Measurements from ENCODE around the gene SRCIN1. TPM values are rescaled to one million over a fixed set of nuclear protein-coding genes. Genes with fewer than 3 reads are reported as not detected.

SRCIN1 gene
- total RNA-seq, 1 experiment from 2014 or later = 16.7 TPM

- Histone ChIP-seq H3F3A (ENCODE audit: insufficient read depth, low read depth) (peaks cover 36% of the 10 kb centered on the region), H3K27me3 (ENCODE audit: insufficient read depth, low read depth) (no peaks in the 10 kb centered on the region), H3K4me1 (replicated peaks; ENCODE audit: insufficient read depth) (peaks cover 61% of the 10 kb centered on the region), H3K9me3 (ENCODE audit: insufficient read depth, low read depth) (no peaks in the 10 kb centered on the region), H3K4me3 (no peak overlapping the region), H4K20me1 (ENCODE audit: insufficient read depth) (no peaks in the 10 kb centered on the region), H3K4me2 (peak overlapping the region; percentile 75; the same call in 1 of the 2 replicates), H3K79me2 (ENCODE audit: low read depth) (peaks cover 11% of the 10 kb centered on the region; the same call in 1 of the 2 replicates), H3K27ac (0 out of 2 replicates have a peak overlapping the region, but pooled peaks have one; percentile 84), H2AFZ (no peak overlapping the region), H3K36me3 (ENCODE audit: low read depth) (no peaks in the 10 kb centered on the region), H3K9me2 (ENCODE audit: insufficient read depth) (no peaks in the 10 kb centered on the region)
- DNase-seq = no peak
- no TSS peak for BruUV-seq (replicated peaks)
- POLR2A ChIA-PET (ENCODE audit: unreplicated experiment) = no interaction called here
- CTCF ChIA-PET = interaction anchor here (0.9 kb wide), 1 partner anchor 24 kb away, joined by 3 read pairs; no protein-coding TSS in a partner anchor
- no peak for TF ChIP-seq CTCF (conservative IDR thresholded peaks at IDR 0.05)
- TF ChIP-seq EZH2 (IDR thresholded peaks at IDR 0.05; ENCODE audit: low read depth) = no peak
- intact Hi-C loops (cut with micrococcal nuclease; ENCODE audit: unreplicated experiment) = no loop called here
These were observed 22.6 kb downstream of the SRCIN1 start for GRCh38 chr17:38583176-38583575.

GRCh38 chr17:38582069-38582468 lies 23.7 kb downstream of the SRCIN1 start:
- ChIA-PET POLR2A (ENCODE audit: unreplicated experiment) (no interaction called here), CTCF (interaction anchor here (0.6 kb wide), 1 partner anchor 21 kb away, joined by 3 read pairs; no protein-coding TSS in a partner anchor)
- peaks cover 61% of the 10 kb centered on the region for H3K4me1 ChIP-seq (replicated peaks; ENCODE audit: insufficient read depth)
- no TSS peak for BruUV-seq (replicated peaks)
- H3K27ac ChIP-seq = no peak overlapping the region
- H3K36me3 ChIP-seq (ENCODE audit: low read depth) = no peaks in the 10 kb centered on the region
- H3K9me2 ChIP-seq (ENCODE audit: insufficient read depth) = no peaks in the 10 kb centered on the region
- no peak overlapping the region for H2AFZ ChIP-seq
- 0 out of 2 replicates have a peak, but pooled peaks cover under 1% of the 10 kb centered on the region for H4K20me1 ChIP-seq (ENCODE audit: insufficient read depth)
- DNase-seq = no peak
- no peak for TF ChIP-seq CTCF (conservative IDR thresholded peaks at IDR 0.05)
- no peak for TF ChIP-seq EZH2 (IDR thresholded peaks at IDR 0.05; ENCODE audit: low read depth)
- no peak overlapping the region for H3K4me2 ChIP-seq
- H3K4me3 ChIP-seq = no peak overlapping the region
- no peaks in the 10 kb centered on the region for H3K27me3 ChIP-seq (ENCODE audit: insufficient read depth, low read depth)
- H3K79me2 ChIP-seq (ENCODE audit: low read depth) = peaks cover 11% of the 10 kb centered on the region; the same call in 1 of the 2 replicates
- intact Hi-C loops (cut with micrococcal nuclease; ENCODE audit: unreplicated experiment) = no loop called here
- H3F3A ChIP-seq (ENCODE audit: insufficient read depth, low read depth) = peaks cover 36% of the 10 kb centered on the region
- H3K9me3 ChIP-seq (ENCODE audit: insufficient read depth, low read depth) = no peaks in the 10 kb centered on the region

GRCh38 chr17:38579934-38580333 lies 25.8 kb downstream of the SRCIN1 start:
- intact Hi-C loops (cut with micrococcal nuclease; ENCODE audit: unreplicated experiment) = no loop called here
- Histone ChIP-seq H3K27me3 (ENCODE audit: insufficient read depth, low read depth) (no peaks in the 10 kb centered on the region), H3K27ac (no peak overlapping the region), H3K9me2 (ENCODE audit: insufficient read depth) (no peaks in the 10 kb centered on the region), H3K36me3 (ENCODE audit: low read depth) (no peaks in the 10 kb centered on the region), H4K20me1 (ENCODE audit: insufficient read depth) (peaks cover 6% of the 10 kb centered on the region; the same call in 1 of the 2 replicates), H3K9me3 (ENCODE audit: insufficient read depth, low read depth) (no peaks in the 10 kb centered on the region), H3F3A (ENCODE audit: insufficient read depth, low read depth) (peaks cover 25% of the 10 kb centered on the region), H3K79me2 (ENCODE audit: low read depth) (no peaks in the 10 kb centered on the region), H3K4me3 (no peak overlapping the region), H2AFZ (no peak overlapping the region), H3K4me2 (peak overlapping the region; percentile 15), H3K4me1 (replicated peaks; ENCODE audit: insufficient read depth) (peaks cover 41% of the 10 kb centered on the region)
- POLR2A ChIA-PET (ENCODE audit: unreplicated experiment) = no interaction called here
- CTCF ChIA-PET = interaction anchor here (1.0 kb wide), 1 partner anchor 22 kb away, joined by 4 read pairs; no protein-coding TSS in a partner anchor
- BruUV-seq (replicated peaks) = no TSS peak
- DNase-seq = peak in 1 of 2 experiments; percentile 43
- TF ChIP-seq CTCF (conservative IDR thresholded peaks at IDR 0.05) (no peak; the same call in 1 of the 2 replicates), EZH2 (IDR thresholded peaks at IDR 0.05; ENCODE audit: low read depth) (no peak)

Measured in PC-9 (cell line).